Measurements from ENCODE around the gene GPD2.

Gene GPD2

GRCh38 chr2:156585457-156585856 is 149.3 kb downstream of the GPD2 start:
- H4K20me1 ChIP-seq (ENCODE audit: insufficient read depth, low read length): no peaks in the 10 kb centered on the region
- DNase-seq (no peak), ATAC-seq (ENCODE audit: insufficient read depth, low read depth) (no peak)
- H3K79me2 ChIP-seq (ENCODE audit: insufficient read depth, low read length): no peaks in the 10 kb centered on the region
- H2AFZ ChIP-seq (ENCODE audit: low read depth, low read length): no peak overlapping the region
- no peaks in the 10 kb centered on the region for H3K27me3 ChIP-seq (ENCODE audit: insufficient read depth, low read length, poor library complexity)
- no peak overlapping the region for H3K4me2 ChIP-seq (ENCODE audit: insufficient read depth, low read length)
- TF ChIP-seq EZH2 (IDR thresholded peaks at IDR 0.05; ENCODE audit: borderline replicate concordance, low read depth, low read length, severe bottlenecking) (no peak), CTCF (IDR thresholded peaks at IDR 0.05; ENCODE audit: borderline replicate concordance, extremely low read depth, low read length, poor library complexity, severe bottlenecking) (no peak)
- H3K27ac ChIP-seq (ENCODE audit: low read length): no peak overlapping the region
- peaks cover 18% of the 10 kb centered on the region for H3K4me1 ChIP-seq (ENCODE audit: insufficient read depth, low read length)
- H3K9ac ChIP-seq (ENCODE audit: low read depth, low read length): no peak overlapping the region
- no peaks in the 10 kb centered on the region for H3K36me3 ChIP-seq (ENCODE audit: insufficient read depth, low read length)
- no peak overlapping the region for H3K4me3 ChIP-seq (ENCODE audit: low read depth in 1 of 2, low read length in 2 of 2)
- H3K9me3 ChIP-seq (ENCODE audit: insufficient read depth, low read length, severe bottlenecking): no peaks in the 10 kb centered on the region

DNA sequence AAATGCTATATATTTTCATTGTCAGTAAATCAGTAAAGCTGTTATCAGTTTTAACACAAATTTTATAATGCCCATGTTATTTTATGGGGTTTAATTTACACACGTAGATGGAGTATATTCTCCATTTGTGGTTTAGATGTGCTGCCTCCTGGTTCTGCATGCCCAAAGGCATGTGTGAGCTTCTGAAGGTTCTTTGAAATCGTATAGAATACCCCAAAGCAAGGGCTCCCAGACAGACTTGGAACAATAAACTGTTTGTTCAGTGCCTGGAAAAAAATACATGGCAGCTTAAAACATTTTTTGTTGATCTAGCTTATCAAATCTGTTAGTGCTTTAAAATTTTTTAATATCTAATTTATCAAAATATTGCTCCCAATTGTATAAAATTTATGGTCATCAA is 150.4 kb downstream of the GPD2 start:
- TF ChIP-seq EZH2 (IDR thresholded peaks at IDR 0.05; ENCODE audit: borderline replicate concordance, low read depth, low read length, severe bottlenecking): no peak
- TF ChIP-seq CTCF (IDR thresholded peaks at IDR 0.05; ENCODE audit: borderline replicate concordance, extremely low read depth, low read length, poor library complexity, severe bottlenecking): no peak
- no peak for ATAC-seq (ENCODE audit: insufficient read depth, low read depth)
- H3K4me1 ChIP-seq (ENCODE audit: insufficient read depth, low read length): peaks cover 7% of the 10 kb centered on the region; the same call in 1 of the 2 replicates
- no peaks in the 10 kb centered on the region for H3K27me3 ChIP-seq (ENCODE audit: insufficient read depth, low read length, poor library complexity)
- no peak overlapping the region for H3K9ac ChIP-seq (ENCODE audit: low read depth, low read length)
- H3K27ac ChIP-seq (ENCODE audit: low read length): no peak overlapping the region
- DNase-seq: no peak
- no peaks in the 10 kb centered on the region for H4K20me1 ChIP-seq (ENCODE audit: insufficient read depth, low read length)
- H3K9me3 ChIP-seq (ENCODE audit: insufficient read depth, low read length, severe bottlenecking): no peaks in the 10 kb centered on the region
- H2AFZ ChIP-seq (ENCODE audit: low read depth, low read length): no peak overlapping the region
- no peak overlapping the region for H3K4me2 ChIP-seq (ENCODE audit: insufficient read depth, low read length)
- H3K36me3 ChIP-seq (ENCODE audit: insufficient read depth, low read length): no peaks in the 10 kb centered on the region
- no peak overlapping the region for H3K4me3 ChIP-seq (ENCODE audit: low read depth in 1 of 2, low read length in 2 of 2)
- H3K79me2 ChIP-seq (ENCODE audit: insufficient read depth, low read length): no peaks in the 10 kb centered on the region

DNA sequence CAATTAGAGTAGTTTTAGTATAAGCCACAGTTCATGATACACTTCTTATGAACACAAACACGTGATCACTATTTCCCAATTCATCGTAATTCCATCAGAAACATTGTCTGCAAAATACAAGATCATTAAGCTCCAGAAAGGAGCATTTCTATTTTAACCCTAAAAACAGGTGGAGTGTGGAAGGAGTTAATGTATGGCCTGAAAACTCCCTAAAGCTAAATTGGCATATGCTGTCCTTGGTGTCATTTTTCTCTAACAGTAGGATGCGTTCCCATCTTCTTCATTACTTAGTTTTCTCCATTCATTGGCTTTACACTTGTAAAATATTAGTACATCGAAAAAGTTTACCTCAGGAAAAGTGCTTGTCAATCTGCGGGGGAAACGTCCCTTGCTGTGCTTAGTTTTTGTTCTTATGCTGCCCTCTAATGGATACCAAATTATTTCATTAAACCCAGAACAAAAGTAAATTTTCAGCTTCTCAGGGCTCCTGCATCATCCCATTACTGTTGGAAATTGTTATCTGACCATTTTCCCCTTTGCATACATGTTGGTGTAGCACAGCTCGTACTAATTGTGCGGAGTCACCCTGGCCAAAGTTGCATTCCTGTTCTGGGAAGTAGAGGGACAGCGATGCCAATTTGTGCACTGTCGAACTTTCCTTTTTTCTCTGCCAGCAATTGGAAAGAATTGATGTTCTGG is 153.4 kb downstream of the GPD2 start:
- TF ChIP-seq CTCF (IDR thresholded peaks at IDR 0.05; ENCODE audit: borderline replicate concordance, extremely low read depth, low read length, poor library complexity, severe bottlenecking) (peak; percentile 65), EZH2 (IDR thresholded peaks at IDR 0.05; ENCODE audit: borderline replicate concordance, low read depth, low read length, severe bottlenecking) (no peak)
- H3K9ac ChIP-seq (ENCODE audit: low read depth, low read length): no peak overlapping the region
- no peaks in the 10 kb centered on the region for H3K27me3 ChIP-seq (ENCODE audit: insufficient read depth, low read length, poor library complexity)
- no peaks in the 10 kb centered on the region for H3K36me3 ChIP-seq (ENCODE audit: insufficient read depth, low read length)
- no peak overlapping the region for H3K27ac ChIP-seq (ENCODE audit: low read length)
- no peaks in the 10 kb centered on the region for H3K4me1 ChIP-seq (ENCODE audit: insufficient read depth, low read length)
- no peaks in the 10 kb centered on the region for H4K20me1 ChIP-seq (ENCODE audit: insufficient read depth, low read length)
- no peak overlapping the region for H3K4me3 ChIP-seq (ENCODE audit: low read depth in 1 of 2, low read length in 2 of 2)
- DNase-seq (peak; percentile 29), ATAC-seq (ENCODE audit: insufficient read depth, low read depth) (peak; percentile 76)
- H3K79me2 ChIP-seq (ENCODE audit: insufficient read depth, low read length): no peaks in the 10 kb centered on the region
- H3K9me3 ChIP-seq (ENCODE audit: insufficient read depth, low read length, severe bottlenecking): no peaks in the 10 kb centered on the region
- H3K4me2 ChIP-seq (ENCODE audit: insufficient read depth, low read length): no peak overlapping the region
- no peak overlapping the region for H2AFZ ChIP-seq (ENCODE audit: low read depth, low read length)

All from DND-41 (cell line).